HepG2 (cell line): ENCODE results near the gene PDZRN4. TPM values are rescaled to one million over a fixed set of nuclear protein-coding genes. Genes with fewer than 3 reads are reported as not detected.

Source experiments
- ATAC-seq: fragments of 200-7000 bp; cut with Tn5 transposase; 3 replicates; pipeline ENCODE4 v1.9.1; 2020; ENCODE audit warnings: mild to moderate bottlenecking, moderate library complexity
- BruUV-seq: library from RNA; stranded (reverse); fragments of 400-500 nt; replicated peaks from 2 replicates; lab custom pipeline; 2021; lab: Mats Ljungman, UMichigan
- CTCF ChIA-PET: fragments of 300-600 bp; formaldehyde crosslinking; extraction: SDS; loops from one replicate; lab custom pipeline; 2021; ENCODE audit warnings: low total read pairs, inconsistent platforms, low intra/inter-chr PET ratio; lab: Yijun Ruan, JAX
- POLR2A ChIA-PET: fragments of 350-600 bp; sonication (Branson Sonifier 250); formaldehyde crosslinking; loops from one replicate; lab custom pipeline; 2020; ENCODE audit warnings: antibody characterized with exemption, inconsistent platforms; lab: Yijun Ruan, JAX
- DNase-seq: peaks from one replicate; pipeline ENCODE4 v3.0.0-alpha.2; 2015; ENCODE audit warnings: low spot score
- FAIRE-seq: peaks from 3 replicates; lab custom pipeline; 2011; peaks lifted over from hg19 to GRCh38; lab: Jason Lieb, UNC
- H2AFZ ChIP-seq: one replicate; pipeline ENCODE4 v1.6.1; 2011; ENCODE audit warnings: low read length, inconsistent platforms
- H3K27ac ChIP-seq: fragments of 300-600 bp; 3 replicates; pipeline ENCODE4 v1.8.0; 2011; ENCODE audit warnings: mixed run types, mild to moderate bottlenecking, mixed read lengths, low read length, inconsistent platforms; ENCODE audit not compliant: insufficient read depth; ENCODE audit errors: extremely low read length
- H3K27me3 ChIP-seq, 2 experiments: fragments of 200-600 bp in 1 of 2; 2 replicates in 1 of 2; 3 replicates in 1 of 2; pipeline versions ENCODE4 v1.6.0 to v1.8.0; 2011; ENCODE audit warnings: low read length in 2 of 2, mild to moderate bottlenecking in 2 of 2, moderate library complexity in 2 of 2, inconsistent platforms in 1 of 2; ENCODE audit not compliant: insufficient read depth in 2 of 2, control insufficient read depth in 1 of 2
- H3K36me3 ChIP-seq, 2 experiments: fragments of 200-600 bp in 1 of 2; replicated peaks in 1 of 2; 2 replicates in 1 of 2; 3 replicates in 1 of 2; pipeline versions ENCODE4 v1.5.1 to v1.8.0; 2011; ENCODE audit warnings: low read length in 2 of 2, inconsistent platforms in 1 of 2; ENCODE audit not compliant: insufficient read depth in 2 of 2, control insufficient read depth in 1 of 2
- H3K4me1 ChIP-seq: 2 replicates; pipeline ENCODE4 v1.5.1; 2012; ENCODE audit warnings: low read length, inconsistent platforms; ENCODE audit not compliant: insufficient read depth
- H3K4me2 ChIP-seq: 2 replicates; pipeline ENCODE4 v1.6.0; 2011; ENCODE audit warnings: low read depth, low read length, inconsistent platforms
- H3K4me3 ChIP-seq, 3 experiments: fragments of 200-600 bp in 1 of 3; sonication (generic), shearing (Covaris generic) in 1 of 3; replicated peaks in 1 of 3; 2 replicates each; pipeline ENCODE4 v1.5.1; 2011 to 2016; ENCODE audit warnings: low read length in 3 of 3, inconsistent platforms in 2 of 3, low read depth in 2 of 3, mild to moderate bottlenecking in 2 of 3, control low read depth in 1 of 3, mixed read lengths in 1 of 3; ENCODE audit not compliant: insufficient read depth in 1 of 3
- H3K79me2 ChIP-seq: one replicate; pipeline ENCODE4 v1.6.1; 2011; ENCODE audit warnings: low read length, inconsistent platforms; ENCODE audit not compliant: insufficient read depth
- H3K9ac ChIP-seq: 2 replicates; pipeline ENCODE4 v1.6.0; 2011; ENCODE audit warnings: mild to moderate bottlenecking, low read depth, low read length, inconsistent platforms; ENCODE audit not compliant: insufficient read depth
- H3K9me3 ChIP-seq: 2 replicates; pipeline ENCODE4 v1.5.1; 2012; ENCODE audit warnings: mild to moderate bottlenecking, low read length
- H4K20me1 ChIP-seq: 2 replicates; pipeline ENCODE4 v1.6.0; 2011; ENCODE audit warnings: inconsistent platforms, mild to moderate bottlenecking, low read length, moderate library complexity; ENCODE audit not compliant: insufficient read depth
- ATM ChIP-seq: fragments of 450-650 bp; IDR thresholded peaks from 2 replicates; pipeline ENCODE4 v1.7.1; 2017; ENCODE audit warnings: mild to moderate bottlenecking, borderline replicate concordance
- FOXK1 ChIP-seq: sonication (generic); formaldehyde crosslinking; IDR thresholded peaks from 2 replicates; pipeline ENCODE4 v1.4.0; 2020; ENCODE audit warnings: low read depth, missing genetic modification reagents, borderline replicate concordance
- GZF1 ChIP-seq: sonication (generic); formaldehyde crosslinking; IDR thresholded peaks from 2 replicates; pipeline ENCODE4 v1.5.1; 2020; ENCODE audit warnings: mild to moderate bottlenecking, missing genetic modification reagents
- HNRNPL ChIP-seq: fragments of 200-400 bp; formaldehyde crosslinking; IDR thresholded peaks from 2 replicates; pipeline ENCODE4 v1.6.1; 2017; ENCODE audit warnings: mild to moderate bottlenecking, low read depth, low read length
- HOXD1 ChIP-seq: sonication (generic); formaldehyde crosslinking; IDR thresholded peaks from 2 replicates; pipeline ENCODE4 v1.5.0; 2020; ENCODE audit warnings: missing genetic modification reagents
- NCOA1 ChIP-seq: sonication (generic); formaldehyde crosslinking; IDR thresholded peaks from 2 replicates; pipeline ENCODE4 v1.9.0; 2021; ENCODE audit warnings: missing genetic modification reagents
- PITX1 ChIP-seq: sonication (generic); formaldehyde crosslinking; IDR thresholded peaks from 2 replicates; pipeline ENCODE4 v1.5.1; 2020; ENCODE audit warnings: mild to moderate bottlenecking, missing genetic modification reagents
- RELA ChIP-seq: sonication (generic); formaldehyde crosslinking; IDR thresholded peaks from 2 replicates; pipeline ENCODE4 v1.4.0; 2020; ENCODE audit warnings: missing genetic modification reagents
- SIX4 ChIP-seq: sonication (generic); formaldehyde crosslinking; IDR thresholded peaks from 2 replicates; pipeline ENCODE4 v1.4.0; 2020; ENCODE audit warnings: missing genetic modification reagents
- SPEN ChIP-seq: sonication (generic); formaldehyde crosslinking; IDR thresholded peaks from 2 replicates; pipeline ENCODE4 v1.5.1; 2020; ENCODE audit warnings: low read depth, mild to moderate bottlenecking, missing genetic modification reagents
- TARDBP ChIP-seq: sonication (generic); formaldehyde crosslinking; IDR thresholded peaks from 2 replicates; pipeline ENCODE4 v1.8.0; 2022; ENCODE audit warnings: mild to moderate bottlenecking, missing genetic modification reagents
- YEATS4 ChIP-seq: sonication (generic); formaldehyde crosslinking; IDR thresholded peaks from 2 replicates; pipeline ENCODE4 v1.4.0; 2020; ENCODE audit warnings: missing genetic modification reagents, borderline replicate concordance
- ZNF12 ChIP-seq: sonication (generic); formaldehyde crosslinking; IDR thresholded peaks from 2 replicates; pipeline ENCODE4 v1.5.0; 2020; ENCODE audit warnings: missing genetic modification reagents
- ZNF235 ChIP-seq: sonication (generic); formaldehyde crosslinking; IDR thresholded peaks from 2 replicates; pipeline ENCODE4 v1.8.1; 2023; ENCODE audit warnings: mild to moderate bottlenecking, missing genetic modification reagents, borderline replicate concordance
- ZNF430 ChIP-seq: sonication (generic); formaldehyde crosslinking; IDR thresholded peaks from 2 replicates; pipeline ENCODE4 v1.9.0; 2021; ENCODE audit warnings: mild to moderate bottlenecking, missing genetic modification reagents
- ZNF530 ChIP-seq: sonication (generic); formaldehyde crosslinking; IDR thresholded peaks from 2 replicates; pipeline ENCODE4 v1.5.0; 2020; ENCODE audit warnings: low read depth, mild to moderate bottlenecking, missing genetic modification reagents
- ZSCAN29 ChIP-seq: sonication (generic); formaldehyde crosslinking; conservative IDR thresholded peaks from 2 replicates; pipeline ENCODE4 v1.4.0; 2020; ENCODE audit warnings: mild to moderate bottlenecking, missing genetic modification reagents
- WGBS: methylation state at CpG from one replicate; pipeline ENCODE4 v1.1.6; 2017; ENCODE audit warnings: low lambda C conversion rate; 5-methylcytosine and 5-hydroxymethylcytosine counted together
- in situ Hi-C: cut with HindIII; loops from 2 replicates; pipeline ENCODE4 v1.10.0; 2017; ENCODE audit warnings: low pct_unique_long_range_greater_than_20kb; ENCODE audit not compliant: extremely low pct_ligation_motif_present
- intact Hi-C: fragments of 100-400 bp; cut with micrococcal nuclease; formaldehyde crosslinking; loops from one replicate; pipeline ENCODE4 v1.10.0; 2022; ENCODE audit not compliant: unreplicated experiment
- polyA plus RNA-seq, 8 experiments: library from polyadenylated mRNA; depleted of rRNA in 3 of 8; stranded (reverse) in 7 of 8; unstranded in 1 of 8; fragments of >200 nt; fragmentation: Illumina TruSeq in 4 of 8; extraction: Trizol in 4 of 8; gene quantifications; 2 replicates each; pipeline versions ENCODE4 v1.2.1 to v1.2.3, GENCODE V29; 2011 to 2016; ENCODE audit warnings: low read depth in 4 of 8, missing spikeins in 1 of 8, mixed read lengths in 1 of 8; ENCODE audit not compliant: insufficient read depth in 1 of 8
- total RNA-seq, 5 experiments: library from RNA; depleted of rRNA; stranded (reverse); fragments of >200 nt; fragmentation: Illumina TruSeq; extraction: Trizol; gene quantifications; 2 replicates each; pipeline ENCODE4 v1.2.3, GENCODE V29; 2016; ENCODE audit warnings: low read depth in 1 of 5
- TF ChIP-seq, protein P1 (sequence below): sonication (generic); formaldehyde crosslinking; IDR thresholded peaks from 2 replicates; pipeline ENCODE4 v1.4.0; 2020; ENCODE audit warnings: missing genetic modification reagents, mild to moderate bottlenecking, borderline replicate concordance
- TF ChIP-seq, protein P2 (sequence below), 2 experiments: sonication (generic) in 1 of 2; formaldehyde crosslinking in 1 of 2; IDR thresholded peaks; 2 replicates each; pipeline versions ENCODE4 v1.4.0 to v1.6.1; 2018 to 2020; ENCODE audit warnings: missing genetic modification reagents in 2 of 2, borderline replicate concordance in 1 of 2, low read depth in 1 of 2, mild to moderate bottlenecking in 1 of 2, missing biosample characterization in 1 of 2
- TF ChIP-seq, protein P3 (sequence below): sonication (generic); formaldehyde crosslinking; IDR thresholded peaks from 2 replicates; pipeline ENCODE4 v1.5.0; 2020; ENCODE audit warnings: missing genetic modification reagents

The PDZRN4 gene
- total and polyA plus RNA-seq, 2 of the 13 experiments (the other 11 are each of a cell fraction or from before 2014, with no cell fraction given) = not detected

DNA sequence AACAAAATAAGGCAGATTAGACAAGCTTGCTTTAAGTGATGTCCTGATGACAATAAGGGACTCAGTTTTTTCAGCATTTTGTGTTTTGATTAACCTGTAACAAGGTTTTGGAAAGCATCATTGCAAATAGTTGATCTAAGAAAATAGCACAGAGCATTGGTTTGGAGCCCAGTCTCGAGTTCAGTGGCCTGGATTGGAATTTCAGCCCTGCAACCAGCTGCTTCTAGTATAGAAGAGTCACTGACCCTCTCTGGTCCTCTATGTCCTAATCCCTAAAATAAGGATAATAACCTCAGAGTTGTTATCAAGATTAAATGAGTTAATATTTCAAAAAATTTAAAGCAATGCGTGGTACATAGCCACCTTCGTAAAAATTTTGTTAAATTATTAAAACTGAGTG is 25.5 kb downstream of the PDZRN4 start (continued):
- TF ChIP-seq SPEN (CRISPR knock-in tag) = no peak
- TF ChIP-seq, protein P1, sequence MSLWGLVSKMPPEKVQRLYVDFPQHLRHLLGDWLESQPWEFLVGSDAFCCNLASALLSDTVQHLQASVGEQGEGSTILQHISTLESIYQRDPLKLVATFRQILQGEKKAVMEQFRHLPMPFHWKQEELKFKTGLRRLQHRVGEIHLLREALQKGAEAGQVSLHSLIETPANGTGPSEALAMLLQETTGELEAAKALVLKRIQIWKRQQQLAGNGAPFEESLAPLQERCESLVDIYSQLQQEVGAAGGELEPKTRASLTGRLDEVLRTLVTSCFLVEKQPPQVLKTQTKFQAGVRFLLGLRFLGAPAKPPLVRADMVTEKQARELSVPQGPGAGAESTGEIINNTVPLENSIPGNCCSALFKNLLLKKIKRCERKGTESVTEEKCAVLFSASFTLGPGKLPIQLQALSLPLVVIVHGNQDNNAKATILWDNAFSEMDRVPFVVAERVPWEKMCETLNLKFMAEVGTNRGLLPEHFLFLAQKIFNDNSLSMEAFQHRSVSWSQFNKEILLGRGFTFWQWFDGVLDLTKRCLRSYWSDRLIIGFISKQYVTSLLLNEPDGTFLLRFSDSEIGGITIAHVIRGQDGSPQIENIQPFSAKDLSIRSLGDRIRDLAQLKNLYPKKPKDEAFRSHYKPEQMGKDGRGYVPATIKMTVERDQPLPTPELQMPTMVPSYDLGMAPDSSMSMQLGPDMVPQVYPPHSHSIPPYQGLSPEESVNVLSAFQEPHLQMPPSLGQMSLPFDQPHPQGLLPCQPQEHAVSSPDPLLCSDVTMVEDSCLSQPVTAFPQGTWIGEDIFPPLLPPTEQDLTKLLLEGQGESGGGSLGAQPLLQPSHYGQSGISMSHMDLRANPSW (CRISPR knock-in tag) = no peak
- no peak for TF ChIP-seq ZNF430 (CRISPR knock-in tag)

DNA sequence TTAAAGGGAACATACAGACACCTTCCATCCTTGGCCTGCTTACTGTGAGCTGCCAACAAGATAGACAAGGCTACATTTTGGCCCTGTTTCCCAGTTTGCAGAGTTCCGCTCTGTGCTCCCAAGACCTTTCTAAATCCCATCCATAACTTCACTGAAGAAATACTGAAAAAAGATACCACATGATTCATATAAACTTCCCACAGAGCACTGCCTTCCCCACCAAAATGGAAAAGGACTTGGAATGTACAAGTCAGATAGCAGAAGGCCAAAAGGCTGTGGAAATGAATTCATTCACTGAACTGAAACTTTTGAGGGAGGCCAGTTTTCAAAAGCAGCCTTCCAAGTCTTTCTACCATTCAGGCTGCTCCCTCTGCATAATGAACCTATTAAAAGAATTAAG is 29.6 kb downstream of the PDZRN4 start:
- no peaks in the 10 kb centered on the region for H3K79me2 ChIP-seq
- BruUV-seq = no TSS peak
- no peak overlapping the region for H3K9ac ChIP-seq
- TF ChIP-seq PITX1 (CRISPR knock-in tag) = no peak
- TF ChIP-seq HOXD1 (CRISPR knock-in tag) = no peak
- TF ChIP-seq RELA = no peak
- TF ChIP-seq, protein P2, sequence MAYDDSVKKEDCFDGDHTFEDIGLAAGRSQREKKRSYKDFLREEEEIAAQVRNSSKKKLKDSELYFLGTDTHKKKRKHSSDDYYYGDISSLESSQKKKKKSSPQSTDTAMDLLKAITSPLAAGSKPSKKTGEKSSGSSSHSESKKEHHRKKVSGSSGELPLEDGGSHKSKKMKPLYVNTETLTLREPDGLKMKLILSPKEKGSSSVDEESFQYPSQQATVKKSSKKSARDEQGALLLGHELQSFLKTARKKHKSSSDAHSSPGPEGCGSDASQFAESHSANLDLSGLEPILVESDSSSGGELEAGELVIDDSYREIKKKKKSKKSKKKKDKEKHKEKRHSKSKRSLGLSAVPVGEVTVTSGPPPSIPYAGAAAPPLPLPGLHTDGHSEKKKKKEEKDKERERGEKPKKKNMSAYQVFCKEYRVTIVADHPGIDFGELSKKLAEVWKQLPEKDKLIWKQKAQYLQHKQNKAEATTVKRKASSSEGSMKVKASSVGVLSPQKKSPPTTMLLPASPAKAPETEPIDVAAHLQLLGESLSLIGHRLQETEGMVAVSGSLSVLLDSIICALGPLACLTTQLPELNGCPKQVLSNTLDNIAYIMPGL (CRISPR knock-in tag; IDR thresholded peaks at IDR 0.05; ENCODE audit: borderline replicate concordance in 1 of 2, low read depth in 1 of 2) = no peak
- TF ChIP-seq GZF1 (CRISPR knock-in tag) = no peak
- TF ChIP-seq FOXK1 = no peak
- TF ChIP-seq HNRNPL = no peak
- TF ChIP-seq TARDBP (CRISPR knock-in tag) = no peak
- no peak for TF ChIP-seq ZNF530 (CRISPR knock-in tag)
- no peak for TF ChIP-seq NCOA1 (CRISPR knock-in tag)
- no peak for TF ChIP-seq ATM
- TF ChIP-seq SIX4 (CRISPR knock-in tag) = no peak
- no peak for TF ChIP-seq YEATS4 (CRISPR knock-in tag)
- TF ChIP-seq, protein P3, sequence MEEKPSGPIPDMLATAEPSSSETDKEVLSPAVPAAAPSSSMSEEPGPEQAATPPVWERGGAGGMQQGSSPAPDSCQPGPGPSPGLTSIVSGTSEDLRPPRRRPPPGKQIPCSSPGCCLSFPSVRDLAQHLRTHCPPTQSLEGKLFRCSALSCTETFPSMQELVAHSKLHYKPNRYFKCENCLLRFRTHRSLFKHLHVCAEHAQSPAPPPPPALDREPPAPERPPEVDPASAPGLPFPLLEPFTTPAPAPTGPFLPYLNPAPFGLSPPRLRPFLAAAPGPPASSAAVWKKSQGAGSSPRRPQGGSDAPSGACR (CRISPR knock-in tag) = no peak
- no peak for TF ChIP-seq ZSCAN29 (CRISPR knock-in tag)
- TF ChIP-seq ZNF12 = no peak
- no peak for TF ChIP-seq ZNF235 (CRISPR knock-in tag)
- TF ChIP-seq, all 625 proteins: peak for 0
- Histone ChIP-seq H2AFZ (no peak overlapping the region), H3K36me3 (no peaks in the 10 kb centered on the region), H3K4me1 (no peaks in the 10 kb centered on the region), H3K27ac (no peak overlapping the region), H3K4me2 (no peak overlapping the region), H4K20me1 (no peaks in the 10 kb centered on the region), H3K4me3 (no peak overlapping the region), H3K27me3 (no peaks in the 10 kb centered on the region), H3K9me3 (no peaks in the 10 kb centered on the region)
- CTCF ChIA-PET = no interaction called here
- DNase-seq (no peak), FAIRE-seq (no peak), ATAC-seq (no peak)
- 0% methylated on average over 1 of the region's 1 CpG for WGBS
- in situ Hi-C loops = no loop called here
- POLR2A ChIA-PET = no interaction called here
- intact Hi-C loops = no loop called here
